Neutrophil (primary cell): Measurements from ENCODE around the gene GBGT1.

Experiments used
- H3K27ac ChIP-seq: fragments of 200-600 bp; sonication (generic); 2 replicates; pipeline ENCODE4 v1.5.1; 2016; ENCODE audit warnings: mild to moderate bottlenecking, moderate library complexity
- H3K27me3 ChIP-seq: fragments of 200-600 bp; sonication (generic); 2 replicates; pipeline ENCODE4 v1.6.0; 2016; ENCODE audit warnings: mild to moderate bottlenecking
- H3K36me3 ChIP-seq: fragments of 200-600 bp; sonication (generic); 2 replicates; pipeline ENCODE4 v1.5.1; 2017
- H3K4me1 ChIP-seq, 2 experiments: fragments of 200-600 bp in 1 of 2; sonication (generic) in 1 of 2; 1 replicate in 1 of 2; 2 replicates in 1 of 2; pipeline versions ENCODE4 v1.5.1 to v1.6.1; 2013 to 2016; ENCODE audit warnings: low read depth in 1 of 2, low read length in 1 of 2, mild to moderate bottlenecking in 1 of 2, moderate library complexity in 1 of 2; ENCODE audit not compliant: control insufficient read depth in 1 of 2, insufficient read depth in 1 of 2
- H3K4me3 ChIP-seq, 2 experiments: fragments of 200-600 bp in 1 of 2; sonication (generic) in 1 of 2; 1 replicate in 1 of 2; 2 replicates in 1 of 2; pipeline ENCODE4 v1.5.1; 2013 to 2016; ENCODE audit warnings: low read depth in 1 of 2, low read length in 1 of 2, mild to moderate bottlenecking in 1 of 2, moderate library complexity in 1 of 2
- H3K9me3 ChIP-seq: fragments of 200-600 bp; sonication (generic); 2 replicates; pipeline ENCODE4 v1.5.1; 2016
- TF ChIP-seq, protein P1 (sequence below): fragments of 200-600 bp; sonication (generic); IDR thresholded peaks from 2 replicates; pipeline ENCODE4 v1.5.1; 2016; ENCODE audit warnings: antibody characterized with exemption

GBGT1 gene

DNA sequence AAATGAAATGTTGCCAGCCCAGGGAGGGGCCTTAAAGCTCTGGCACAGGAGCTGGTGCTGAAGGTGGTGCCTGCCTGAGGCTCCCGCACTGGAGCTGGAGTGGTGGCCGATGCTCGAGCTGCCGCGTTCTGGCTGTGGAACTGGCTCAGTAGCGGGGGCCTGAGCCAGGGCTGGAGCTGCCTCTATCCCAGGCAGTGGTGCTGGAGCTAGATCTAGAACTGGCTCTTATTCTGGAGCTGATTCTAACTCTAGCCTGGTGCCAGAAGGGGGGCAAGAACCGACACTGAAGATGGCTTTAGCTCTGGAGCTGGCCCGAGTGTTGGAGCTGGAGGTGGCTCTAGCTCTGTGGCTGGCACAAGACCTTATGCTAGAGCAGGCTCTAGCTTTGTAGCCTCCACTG is 26.1 kb upstream of the GBGT1 start:
- H3K4me1 ChIP-seq, result no peaks in the 10 kb centered on the region
- peaks cover 30% of the 10 kb centered on the region for H3K27me3 ChIP-seq
- TF ChIP-seq, protein P1, sequence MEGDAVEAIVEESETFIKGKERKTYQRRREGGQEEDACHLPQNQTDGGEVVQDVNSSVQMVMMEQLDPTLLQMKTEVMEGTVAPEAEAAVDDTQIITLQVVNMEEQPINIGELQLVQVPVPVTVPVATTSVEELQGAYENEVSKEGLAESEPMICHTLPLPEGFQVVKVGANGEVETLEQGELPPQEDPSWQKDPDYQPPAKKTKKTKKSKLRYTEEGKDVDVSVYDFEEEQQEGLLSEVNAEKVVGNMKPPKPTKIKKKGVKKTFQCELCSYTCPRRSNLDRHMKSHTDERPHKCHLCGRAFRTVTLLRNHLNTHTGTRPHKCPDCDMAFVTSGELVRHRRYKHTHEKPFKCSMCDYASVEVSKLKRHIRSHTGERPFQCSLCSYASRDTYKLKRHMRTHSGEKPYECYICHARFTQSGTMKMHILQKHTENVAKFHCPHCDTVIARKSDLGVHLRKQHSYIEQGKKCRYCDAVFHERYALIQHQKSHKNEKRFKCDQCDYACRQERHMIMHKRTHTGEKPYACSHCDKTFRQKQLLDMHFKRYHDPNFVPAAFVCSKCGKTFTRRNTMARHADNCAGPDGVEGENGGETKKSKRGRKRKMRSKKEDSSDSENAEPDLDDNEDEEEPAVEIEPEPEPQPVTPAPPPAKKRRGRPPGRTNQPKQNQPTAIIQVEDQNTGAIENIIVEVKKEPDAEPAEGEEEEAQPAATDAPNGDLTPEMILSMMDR, result no peak
- no peak overlapping the region for H3K27ac ChIP-seq
- no peak overlapping the region for H3K4me3 ChIP-seq
- no peaks in the 10 kb centered on the region for H3K9me3 ChIP-seq
- no peaks in the 10 kb centered on the region for H3K36me3 ChIP-seq

DNA sequence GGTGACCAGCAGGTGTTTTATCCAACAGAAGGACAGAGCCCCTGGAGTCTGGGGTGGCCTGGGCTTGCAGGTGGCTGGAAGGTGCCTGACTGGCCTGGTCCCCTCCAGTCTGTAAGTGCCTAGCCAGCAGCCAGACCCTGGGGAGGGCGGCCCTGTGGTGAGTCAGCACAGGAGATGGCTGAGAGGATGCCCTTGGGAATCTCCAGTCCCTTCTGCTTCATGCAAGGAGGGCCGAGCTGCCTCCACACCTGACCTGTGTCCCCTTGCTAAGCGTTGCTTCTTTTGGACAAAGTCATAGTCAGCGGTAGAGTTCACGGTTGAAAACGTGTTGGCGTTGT is 25.1 kb upstream of the GBGT1 start:
- H3K4me1 ChIP-seq, result no peaks in the 10 kb centered on the region
- H3K4me3 ChIP-seq, result no peak overlapping the region
- no peaks in the 10 kb centered on the region for H3K36me3 ChIP-seq
- no peak overlapping the region for H3K27ac ChIP-seq
- peaks cover 40% of the 10 kb centered on the region for H3K27me3 ChIP-seq
- no peaks in the 10 kb centered on the region for H3K9me3 ChIP-seq
- TF ChIP-seq, protein P1, result no peak

DNA sequence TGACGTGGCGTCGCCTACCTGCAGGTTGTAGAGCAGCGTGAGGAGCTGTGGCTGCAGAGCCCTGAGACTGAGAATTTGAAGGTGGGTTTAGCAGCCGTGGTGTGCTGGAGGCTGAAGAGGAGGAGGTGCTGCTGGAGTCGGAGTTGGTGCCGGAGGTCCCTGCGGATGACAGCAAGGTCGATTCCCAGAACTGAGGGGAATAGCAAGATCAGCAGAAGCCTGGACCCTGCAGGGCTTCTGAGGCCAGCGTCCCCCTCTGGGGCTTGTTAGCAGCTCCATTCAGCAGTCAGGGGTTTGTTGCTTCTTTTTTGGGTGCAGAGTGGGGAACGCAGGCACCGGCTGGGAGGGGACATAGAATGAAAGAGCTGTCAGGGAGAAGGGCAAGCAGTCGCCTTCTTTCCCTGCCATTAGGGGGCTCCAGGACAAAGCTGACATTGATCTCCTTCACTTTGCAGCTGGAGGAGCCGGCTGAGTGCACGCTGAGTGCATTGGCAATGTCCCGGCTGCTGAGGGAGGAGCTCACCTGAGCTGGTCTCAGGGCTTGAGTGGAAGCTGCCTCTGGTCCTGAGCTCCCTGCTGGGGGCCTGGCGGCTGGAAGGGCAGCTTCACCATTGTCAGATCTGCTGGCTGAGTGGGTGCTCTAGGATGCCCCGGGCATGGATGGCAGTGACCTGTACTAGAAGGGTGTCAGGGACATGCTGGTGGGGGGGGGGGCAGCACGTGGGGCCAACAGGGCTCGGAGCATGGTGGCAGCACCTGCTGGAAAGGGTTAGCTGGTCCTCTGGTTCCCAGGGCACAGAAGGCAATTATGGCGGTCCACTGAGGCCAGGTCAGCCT is 24.5 kb upstream of the GBGT1 start:
- no peaks in the 10 kb centered on the region for H3K9me3 ChIP-seq
- H3K4me1 ChIP-seq, result no peaks in the 10 kb centered on the region
- no peak overlapping the region for H3K4me3 ChIP-seq
- TF ChIP-seq, protein P1, result no peak
- no peaks in the 10 kb centered on the region for H3K36me3 ChIP-seq
- H3K27ac ChIP-seq, result no peak overlapping the region
- H3K27me3 ChIP-seq, result peaks cover 42% of the 10 kb centered on the region

DNA sequence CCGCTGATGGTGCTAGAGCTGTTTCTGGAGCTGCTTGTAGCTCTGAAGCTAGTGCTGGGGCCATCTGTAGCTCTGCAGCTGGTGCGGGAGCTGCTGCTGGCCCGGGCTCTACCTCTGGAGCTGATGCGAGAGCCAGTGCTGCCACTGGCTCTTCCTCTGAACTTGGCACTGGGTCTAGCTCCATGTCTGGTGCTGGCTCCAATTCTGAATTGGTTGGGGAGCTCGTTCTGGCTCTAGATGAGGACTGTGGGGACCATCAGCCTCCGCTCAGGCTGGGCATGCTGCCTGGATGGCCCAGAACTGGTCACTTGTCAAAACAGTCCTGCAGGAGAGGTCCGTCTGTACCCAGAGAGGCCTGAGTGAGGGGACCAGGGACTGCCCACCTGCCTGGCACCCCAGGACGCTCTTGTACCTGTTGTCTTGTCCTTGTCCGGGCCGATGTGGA is 23.9 kb upstream of the GBGT1 start:
- Histone ChIP-seq H3K4me1 (no peaks in the 10 kb centered on the region), H3K27me3 (peaks cover 44% of the 10 kb centered on the region), H3K9me3 (no peaks in the 10 kb centered on the region), H3K4me3 (no peak overlapping the region), H3K27ac (no peak overlapping the region), H3K36me3 (no peaks in the 10 kb centered on the region)
- TF ChIP-seq, protein P1, result no peak

DNA sequence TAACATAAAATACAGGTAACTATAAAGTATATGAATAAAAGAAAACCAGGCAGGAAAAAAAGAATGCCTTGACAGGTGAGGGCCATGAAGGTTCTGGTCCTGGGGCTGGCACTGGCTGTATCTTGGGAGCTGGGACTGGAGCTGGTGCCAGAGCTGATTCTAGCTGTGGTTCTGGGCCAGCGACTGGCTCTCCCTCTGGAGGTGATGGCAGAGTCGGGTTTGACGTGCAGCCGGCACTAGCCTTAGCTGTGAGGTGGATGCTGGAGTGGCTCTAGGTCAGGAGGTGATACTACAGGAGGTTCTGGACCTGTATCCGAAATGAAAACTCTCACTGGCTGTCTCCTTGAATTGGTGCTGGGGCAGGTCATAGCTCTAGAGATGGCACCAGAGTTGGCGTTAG is 23.0 kb upstream of the GBGT1 start:
- H3K4me3 ChIP-seq, result no peak overlapping the region
- no peaks in the 10 kb centered on the region for H3K4me1 ChIP-seq
- peaks cover 49% of the 10 kb centered on the region for H3K27me3 ChIP-seq
- H3K36me3 ChIP-seq, result no peaks in the 10 kb centered on the region
- TF ChIP-seq, protein P1, result no peak
- H3K27ac ChIP-seq, result no peak overlapping the region
- H3K9me3 ChIP-seq, result no peaks in the 10 kb centered on the region
